Lower leg skin (tissue), 4 donors: Measurements from ENCODE around the gene SPRED3. TPM values are rescaled to one million over a fixed set of nuclear protein-coding genes. Genes with fewer than 3 reads are reported as not detected.

Experiments used
- DNase-seq, 2 donors: peaks; one replicate each; pipeline ENCODE4 v3.0.0-alpha.2; 2019; ENCODE audit warnings: low spot score in 2 of 2
- H3K4me3 ChIP-seq: fragments of 200-600 bp; sonication (generic); 2 replicates; pipeline ENCODE4 v1.5.1; 2017; ENCODE audit warnings: mild to moderate bottlenecking, low read depth; ENCODE audit not compliant: poor library complexity, severe bottlenecking
- POLR2A ChIP-seq, 2 donors: fragments of 450-650 bp; IDR thresholded peaks; one replicate each; pipeline ENCODE4 v1.6.1; 2016 to 2017; ENCODE audit warnings: antibody characterized with exemption in 2 of 2, mild to moderate bottlenecking in 1 of 2, moderate library complexity in 1 of 2
- whole genome bisulfite sequencing, 2 donors: methylation state at CpG; one replicate each; pipeline ENCODE4 v1.1.5; 2018; 5-methylcytosine and 5-hydroxymethylcytosine counted together
- intact Hi-C: fragments of 100-400 bp; cut with DNase I; formaldehyde crosslinking; loops from one replicate; pipeline ENCODE4 v1.15.0; 2023; ENCODE audit warnings: low total_unique reads
- total RNA-seq, 4 donors: library from RNA; depleted of rRNA; stranded (reverse); fragments of >200 nt; gene quantifications; one replicate each; pipeline ENCODE4 v1.1.0, GENCODE V29; 2016
- TF ChIP-seq, protein P1 (sequence below), 3 donors: fragments of 450-650 bp; IDR thresholded peaks; one replicate each; pipeline ENCODE4 v1.5.1; 2016; ENCODE audit warnings: antibody characterized with exemption in 3 of 3, mild to moderate bottlenecking in 3 of 3, moderate library complexity in 2 of 3

The SPRED3 gene
- total RNA-seq, 4 donors from 2014 or later, result 0.34 to 1.9 (median 1.1) TPM

DNA sequence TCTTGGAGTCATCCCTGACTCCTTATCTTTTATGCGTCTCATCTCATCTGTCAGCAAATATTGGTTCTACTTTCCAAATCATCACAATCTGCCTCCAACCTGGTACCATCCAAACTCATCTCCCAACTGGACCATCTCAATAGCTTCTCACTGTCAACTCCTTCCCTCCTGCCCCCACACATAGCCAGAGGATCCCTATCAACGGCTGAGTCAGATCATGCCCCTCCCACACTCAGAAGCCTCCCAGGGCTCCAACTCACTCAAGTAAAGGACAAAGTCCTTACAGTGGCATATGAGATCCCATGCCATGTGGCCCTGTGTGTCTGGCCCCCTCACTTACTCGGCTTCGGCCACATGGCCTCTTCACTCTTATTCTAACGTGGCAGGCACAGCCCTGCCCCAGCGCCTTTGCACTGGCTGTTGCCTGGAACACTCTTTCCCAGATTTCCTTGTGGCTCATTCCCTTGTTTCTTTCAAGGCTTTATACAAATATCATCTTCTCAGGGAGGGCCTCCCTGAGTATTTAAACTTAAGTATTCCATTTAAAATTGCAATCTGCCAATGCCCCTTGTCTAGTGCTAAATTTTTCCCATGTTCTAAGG lies 4.3 kb downstream of the SPRED3 start:
- TF ChIP-seq, protein P1, sequence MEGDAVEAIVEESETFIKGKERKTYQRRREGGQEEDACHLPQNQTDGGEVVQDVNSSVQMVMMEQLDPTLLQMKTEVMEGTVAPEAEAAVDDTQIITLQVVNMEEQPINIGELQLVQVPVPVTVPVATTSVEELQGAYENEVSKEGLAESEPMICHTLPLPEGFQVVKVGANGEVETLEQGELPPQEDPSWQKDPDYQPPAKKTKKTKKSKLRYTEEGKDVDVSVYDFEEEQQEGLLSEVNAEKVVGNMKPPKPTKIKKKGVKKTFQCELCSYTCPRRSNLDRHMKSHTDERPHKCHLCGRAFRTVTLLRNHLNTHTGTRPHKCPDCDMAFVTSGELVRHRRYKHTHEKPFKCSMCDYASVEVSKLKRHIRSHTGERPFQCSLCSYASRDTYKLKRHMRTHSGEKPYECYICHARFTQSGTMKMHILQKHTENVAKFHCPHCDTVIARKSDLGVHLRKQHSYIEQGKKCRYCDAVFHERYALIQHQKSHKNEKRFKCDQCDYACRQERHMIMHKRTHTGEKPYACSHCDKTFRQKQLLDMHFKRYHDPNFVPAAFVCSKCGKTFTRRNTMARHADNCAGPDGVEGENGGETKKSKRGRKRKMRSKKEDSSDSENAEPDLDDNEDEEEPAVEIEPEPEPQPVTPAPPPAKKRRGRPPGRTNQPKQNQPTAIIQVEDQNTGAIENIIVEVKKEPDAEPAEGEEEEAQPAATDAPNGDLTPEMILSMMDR (IDR thresholded peaks at IDR 0.05), result no peak
- TF ChIP-seq POLR2A (IDR thresholded peaks at IDR 0.05), result no peak
- H3K4me3 ChIP-seq, result no peak overlapping the region
- no peak for DNase-seq
- WGBS, 2 donors, result 73 to 75% methylated on average over 6 of the region's 6 CpGs
- intact Hi-C loops, result no loop called here

DNA sequence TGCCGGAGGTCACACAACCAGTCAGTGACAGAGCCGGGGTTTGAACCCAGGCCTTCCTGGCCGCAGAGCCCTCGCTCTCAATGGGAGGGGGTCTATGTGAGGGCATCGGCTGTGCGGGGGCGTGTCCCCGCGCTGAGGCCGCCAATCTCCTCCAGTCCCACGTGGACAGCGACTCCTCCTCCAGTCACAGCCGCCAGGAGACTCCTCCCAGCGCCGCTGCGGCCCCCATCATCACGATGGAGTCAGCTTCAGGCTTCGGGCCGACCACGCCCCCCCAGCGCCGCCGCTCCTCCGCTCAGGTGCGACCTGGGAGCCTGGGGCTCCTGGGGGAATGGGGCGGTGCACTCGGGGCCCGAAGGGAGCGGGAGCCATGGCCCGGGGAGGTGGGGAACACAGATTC lies 6.0 kb downstream of the SPRED3 start:
- H3K4me3 ChIP-seq, result no peak overlapping the region

DNA sequence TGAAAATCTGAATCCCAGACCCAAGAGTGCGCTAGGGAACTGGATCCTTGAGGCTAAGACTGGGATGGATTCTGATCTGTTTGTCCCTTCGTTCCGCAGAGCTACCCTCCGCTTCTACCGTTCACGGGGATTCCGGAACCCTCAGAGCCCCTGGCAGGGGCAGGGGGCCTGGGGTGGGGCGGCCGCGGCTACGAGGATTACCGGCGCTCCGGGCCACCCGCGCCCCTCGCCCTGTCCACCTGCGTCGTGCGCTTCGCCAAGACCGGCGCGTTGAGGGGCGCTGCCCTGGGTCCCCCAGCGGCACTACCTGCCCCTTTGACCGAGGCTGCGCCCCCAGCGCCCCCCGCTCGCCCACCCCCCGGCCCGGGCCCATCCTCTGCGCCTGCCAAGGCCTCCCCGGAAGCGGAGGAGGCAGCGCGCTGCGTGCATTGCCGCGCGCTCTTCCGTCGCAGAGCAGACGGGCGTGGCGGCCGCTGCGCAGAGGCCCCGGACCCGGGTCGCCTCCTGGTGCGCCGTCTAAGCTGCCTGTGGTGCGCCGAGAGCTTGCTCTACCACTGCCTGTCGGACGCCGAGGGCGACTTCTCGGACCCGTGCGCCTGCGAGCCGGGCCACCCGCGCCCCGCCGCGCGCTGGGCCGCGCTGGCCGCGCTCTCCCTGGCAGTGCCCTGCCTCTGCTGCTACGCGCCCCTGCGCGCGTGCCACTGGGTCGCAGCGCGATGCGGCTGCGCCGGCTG lies 7.1 kb downstream of the SPRED3 start:
- 9 to 20% methylated on average over 21 to 32 of the region's 86 CpGs for WGBS, 2 donors
- H3K4me3 ChIP-seq, result no peak overlapping the region
- DNase-seq, result no peak
- TF ChIP-seq, protein P1 (IDR thresholded peaks at IDR 0.05), result no peak
- intact Hi-C loops, result no loop called here

More for the DNA sequence above, 6.0 kb downstream of the SPRED3 start:
- TF ChIP-seq POLR2A (IDR thresholded peaks at IDR 0.05), result no peak
- TF ChIP-seq, protein P1 (IDR thresholded peaks at IDR 0.05), result no peak
- intact Hi-C loops, result no loop called here
- WGBS, 2 donors, result 9 to 16% methylated on average over 11 to 30 of the region's 30 CpGs
- DNase-seq, result no peak

DNA sequence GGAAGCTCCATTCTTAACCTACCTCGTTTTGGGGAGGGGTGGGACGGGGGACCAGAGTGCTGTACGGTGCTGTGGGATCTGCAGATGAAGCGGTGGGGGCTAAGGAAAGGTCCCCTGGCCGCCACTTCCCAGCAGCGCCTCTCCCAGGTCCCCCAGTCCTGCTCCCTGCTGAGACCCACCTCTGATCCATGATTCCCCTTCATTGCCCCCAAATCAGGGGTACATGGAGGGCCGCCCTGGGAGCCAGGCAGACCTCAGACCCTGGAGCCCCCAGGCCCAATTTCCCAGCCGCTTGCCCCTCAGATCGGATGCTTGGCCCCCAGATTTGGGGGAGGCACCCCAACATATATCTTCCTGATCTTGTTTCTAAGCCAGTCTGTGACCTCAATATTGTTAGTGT lies 10.6 kb downstream of the SPRED3 start:
- H3K4me3 ChIP-seq, result no peak overlapping the region
- DNase-seq, result no peak
- WGBS, 2 donors, result 62 to 83% methylated on average over 2 to 9 of the region's 9 CpGs
- no peak for TF ChIP-seq POLR2A (IDR thresholded peaks at IDR 0.05)
- TF ChIP-seq, protein P1 (IDR thresholded peaks at IDR 0.05), result no peak
- intact Hi-C loops, result no loop called here

DNA sequence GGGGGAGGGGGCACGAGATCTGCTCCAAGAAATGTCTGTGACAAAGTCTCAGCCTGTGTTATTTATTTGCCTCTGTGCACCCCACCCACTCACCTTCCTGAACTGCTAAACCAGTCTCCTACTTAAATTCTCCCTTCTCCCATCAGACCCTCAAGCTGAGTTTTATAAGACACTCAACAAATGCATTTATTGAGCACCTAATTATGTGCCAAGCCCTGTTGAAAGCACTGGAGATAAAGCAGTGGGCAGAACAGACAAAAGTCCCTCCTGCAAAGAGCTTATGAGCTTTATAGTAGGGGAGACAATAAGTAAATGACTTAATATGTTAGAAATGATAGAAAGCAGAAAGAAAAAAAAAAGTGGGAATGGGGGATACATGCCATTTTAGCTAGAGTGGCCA lies 11.0 kb downstream of the SPRED3 start:
- no peak for DNase-seq
- H3K4me3 ChIP-seq, result no peak overlapping the region
- intact Hi-C loops, result no loop called here
- 75% methylated on average over 1 of the region's 1 CpG for WGBS, 2 donors
- TF ChIP-seq POLR2A (IDR thresholded peaks at IDR 0.05), result no peak
- TF ChIP-seq, protein P1 (IDR thresholded peaks at IDR 0.05), result no peak
